HT1080 (cell line): ENCODE results near the gene FLRT2. TPM values are rescaled to one million over a fixed set of nuclear protein-coding genes. Genes with fewer than 3 reads are reported as not detected.

Experiments
- DNase-seq: peaks from one replicate; pipeline ENCODE4 v3.0.0-alpha.2; 2015; ENCODE audit warnings: low read depth
- total RNA-seq: library from RNA; depleted of rRNA; stranded (reverse); fragments of >200 nt; shearing (Covaris generic); gene quantifications from 2 replicates; pipeline ENCODE4 v1.2.3, GENCODE V29; 2014

The FLRT2 gene
- total RNA-seq, 1 experiment from 2014 or later = 7.2 TPM

DNA sequence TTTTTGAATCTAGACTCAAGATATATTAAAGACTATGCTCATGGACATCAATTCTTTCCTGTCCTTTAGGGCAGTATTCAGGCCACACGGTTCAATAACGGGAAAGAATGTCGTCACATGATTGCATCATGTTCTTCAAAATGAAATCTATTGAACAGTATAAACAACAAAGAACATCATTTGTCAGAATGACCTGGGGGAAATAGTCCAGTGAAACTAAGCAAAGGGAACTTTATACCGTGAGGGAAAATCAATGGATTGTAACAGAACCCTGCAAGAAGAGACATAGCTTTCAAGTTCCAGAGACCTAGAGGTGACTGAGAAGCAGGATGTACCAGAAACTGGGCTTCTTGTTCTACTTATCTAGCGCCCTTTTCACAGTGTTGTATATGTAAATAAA lies 32.7 kb downstream of the FLRT2 start:
- DNase-seq = no peak

DNA sequence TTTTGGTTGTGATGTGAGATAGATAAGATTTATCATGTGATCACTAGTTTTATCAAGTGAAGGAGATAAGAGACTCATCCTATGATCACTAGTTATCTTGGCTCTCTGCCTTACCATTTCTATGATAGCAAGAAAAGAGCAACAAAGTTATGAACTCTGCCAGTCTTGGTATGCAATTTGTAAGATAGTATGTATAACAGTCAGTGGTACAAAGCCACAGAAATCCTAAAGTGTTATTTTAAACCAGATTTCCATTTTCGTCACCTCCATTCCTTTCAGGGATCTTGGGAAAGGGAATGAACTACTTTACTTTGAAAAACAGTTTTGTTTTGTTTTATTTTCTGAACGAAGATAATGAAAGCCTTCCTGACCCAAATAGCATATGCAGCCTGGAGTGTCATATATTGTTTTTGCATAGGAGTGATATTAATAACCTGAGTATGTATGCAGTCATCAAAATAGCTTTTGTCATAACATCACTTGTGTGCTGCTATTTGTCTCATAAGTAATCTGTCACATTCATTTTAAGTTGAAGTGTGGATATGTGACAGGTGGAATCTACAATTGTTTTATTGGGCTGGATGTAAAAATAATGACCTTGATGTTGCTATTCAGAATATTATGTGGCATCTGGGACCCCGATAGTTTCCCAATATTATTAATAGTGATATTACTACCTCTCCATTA lies 35.0 kb downstream of the FLRT2 start:
- no peak for DNase-seq

DNA sequence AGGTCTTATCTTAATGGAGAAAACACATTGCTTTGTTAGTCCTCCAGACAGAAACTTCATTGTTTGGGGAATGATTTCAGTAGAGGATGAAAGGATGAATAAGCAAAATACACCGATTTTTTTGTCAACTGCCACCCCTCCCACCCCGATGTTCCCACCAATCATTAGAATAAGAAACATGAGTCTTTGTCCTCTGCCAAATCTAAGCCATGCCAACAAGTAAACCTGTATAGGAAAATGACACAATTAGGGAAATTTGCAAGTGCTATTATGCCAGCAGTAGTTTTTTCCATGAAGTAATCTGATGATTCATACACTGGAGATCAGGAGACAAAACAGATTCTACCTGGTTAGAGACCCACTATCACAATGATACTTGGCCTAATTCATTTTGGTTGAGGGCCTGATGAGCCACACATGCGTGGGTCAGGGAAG lies 35.9 kb downstream of the FLRT2 start:
- peak; percentile 78 for DNase-seq

DNA sequence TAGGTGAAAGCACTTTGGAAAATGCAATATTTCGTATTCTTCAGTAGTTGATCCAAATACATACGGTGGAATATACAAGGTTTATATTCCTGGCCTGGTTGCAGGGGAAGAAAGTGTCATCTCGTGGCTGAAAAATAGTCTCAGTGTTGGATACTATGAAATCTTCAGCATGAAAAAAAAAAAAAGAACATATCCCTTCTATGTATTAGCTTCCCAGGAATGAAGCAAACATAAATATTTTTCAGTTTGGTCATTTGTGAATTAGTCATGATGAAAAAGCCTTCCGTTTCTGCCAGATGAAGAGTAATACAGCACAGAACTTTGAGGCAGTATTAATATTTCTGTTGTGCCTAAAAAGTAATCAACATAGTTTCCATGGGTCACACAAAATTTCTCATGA lies 36.7 kb downstream of the FLRT2 start:
- peak; percentile 89 for DNase-seq

DNA sequence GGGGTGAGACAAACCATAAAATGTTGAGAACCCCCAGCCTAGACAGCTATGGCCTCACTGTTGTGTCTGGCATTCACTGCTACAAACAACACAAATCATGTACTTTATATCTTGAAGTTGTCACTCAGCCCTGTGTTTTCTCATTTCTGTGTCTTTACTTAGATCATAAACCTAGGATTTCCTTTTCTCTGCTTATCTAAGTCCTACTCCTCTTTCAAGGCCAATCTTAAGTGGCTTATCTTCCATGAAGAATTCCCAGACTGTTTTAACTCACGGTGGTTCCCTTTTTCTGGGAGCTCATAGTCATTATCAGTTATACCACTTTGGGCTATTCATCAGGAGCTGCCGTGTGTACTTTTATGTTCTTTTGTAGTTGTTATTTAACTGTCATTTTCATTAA lies 42.1 kb downstream of the FLRT2 start:
- no peak for DNase-seq

DNA sequence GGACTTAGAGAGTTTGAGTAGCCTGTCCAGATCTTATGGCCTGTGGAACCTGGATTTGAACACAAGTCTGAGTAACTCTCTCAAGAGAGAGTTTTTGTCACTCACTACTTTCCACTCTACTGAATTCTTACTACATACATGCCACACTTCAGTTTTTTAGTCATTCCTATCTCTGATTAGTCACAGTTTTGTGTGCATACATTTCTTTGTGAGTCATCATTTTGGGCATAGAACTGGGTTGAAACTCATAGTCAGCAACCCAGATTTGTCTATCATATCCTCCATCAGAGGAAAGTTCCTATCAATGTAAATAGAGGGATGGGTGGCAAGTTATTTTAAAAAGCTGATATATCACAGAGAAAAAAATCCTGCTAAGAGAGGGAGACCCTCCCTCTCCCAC lies 42.9 kb downstream of the FLRT2 start:
- peak; percentile 88 for DNase-seq

DNA sequence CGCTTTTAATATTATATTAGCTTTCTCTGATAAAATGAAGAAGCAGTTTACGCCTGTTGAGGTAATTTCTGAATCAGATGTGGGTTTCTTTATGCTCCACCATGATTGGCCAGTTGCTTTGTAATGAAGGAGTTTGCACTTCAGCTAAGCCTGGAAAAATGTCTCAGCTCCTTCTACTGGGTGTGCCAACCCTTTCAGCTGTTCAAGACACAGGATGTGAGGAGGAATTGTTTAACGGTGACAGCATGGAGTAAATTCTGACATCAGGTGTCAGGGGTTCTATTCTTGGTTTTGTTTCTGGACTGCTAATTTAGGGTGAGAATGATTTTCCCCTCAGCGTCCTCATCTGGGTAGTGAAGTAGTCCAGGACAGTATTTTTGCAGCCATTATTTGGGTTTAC lies 43.5 kb downstream of the FLRT2 start:
- DNase-seq = peak; percentile 55

DNA sequence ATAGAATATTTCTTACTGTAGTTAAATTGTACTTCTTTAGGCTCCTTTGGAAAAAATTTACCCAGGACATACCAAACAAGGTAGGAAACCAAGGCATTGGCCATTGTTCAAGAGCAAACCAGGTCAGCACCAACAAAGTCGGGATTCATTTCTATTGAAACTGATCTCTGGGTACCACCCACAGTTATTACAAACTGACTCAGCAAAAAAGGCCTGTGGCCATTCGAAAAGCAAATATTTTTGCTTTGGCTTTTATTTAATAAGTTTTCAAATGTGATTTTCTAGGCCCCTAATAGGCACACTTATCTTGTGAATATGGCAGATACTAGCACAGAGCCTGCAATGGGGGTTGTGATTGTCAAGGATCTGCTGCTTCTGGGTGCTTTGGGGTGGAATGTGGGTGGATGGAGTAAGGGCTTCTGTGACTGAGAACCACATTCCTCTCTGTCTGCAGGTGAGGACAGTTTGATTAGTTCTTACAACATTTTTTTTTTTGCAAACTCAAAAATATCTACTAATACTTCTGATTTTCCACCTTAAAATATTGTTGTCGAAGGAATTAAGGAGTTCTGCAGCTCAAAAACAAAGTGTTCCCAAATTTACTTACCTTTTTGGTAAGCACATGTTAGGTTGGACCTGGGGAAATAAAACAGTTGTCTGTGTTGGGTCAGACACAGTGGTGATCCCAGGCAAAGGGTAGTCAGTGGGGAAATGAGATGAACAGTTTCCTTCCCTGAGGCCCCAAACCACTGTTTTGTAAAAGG lies 45.1 kb downstream of the FLRT2 start:
- no peak for DNase-seq

DNA sequence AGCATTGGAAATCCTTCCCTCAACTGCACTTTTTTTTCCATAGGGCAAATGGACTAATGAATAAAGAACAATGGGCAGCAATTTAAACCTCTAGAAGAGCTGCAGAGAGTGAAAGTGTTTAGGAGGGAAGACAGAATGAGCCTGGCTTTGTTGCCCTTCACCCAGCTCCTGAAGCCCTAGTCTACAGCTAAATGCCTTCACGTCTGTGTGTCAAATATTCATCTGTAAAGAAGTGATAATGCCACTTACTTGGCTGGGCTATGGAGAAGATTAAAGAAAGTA lies 45.6 kb downstream of the FLRT2 start:
- DNase-seq = no peak

DNA sequence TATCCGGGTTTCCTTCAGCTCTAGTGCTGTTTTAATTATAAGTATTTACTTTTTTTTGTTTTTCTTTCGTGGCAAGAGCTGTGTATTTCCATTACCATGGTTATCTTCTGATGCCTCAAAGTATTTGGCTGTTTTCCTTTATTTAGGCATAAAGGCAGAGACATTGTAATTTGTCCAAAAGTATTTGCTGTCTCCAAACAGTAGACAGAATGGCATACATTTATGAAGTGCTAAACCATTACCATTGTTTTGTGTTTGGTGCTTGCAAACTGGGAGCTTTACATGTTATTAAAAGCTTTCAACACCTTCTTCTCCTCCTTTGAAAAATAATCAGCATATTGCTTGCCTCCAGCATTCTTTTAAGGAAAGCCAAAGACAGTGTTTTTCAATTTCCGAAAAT lies 46.3 kb downstream of the FLRT2 start:
- no peak for DNase-seq

DNA sequence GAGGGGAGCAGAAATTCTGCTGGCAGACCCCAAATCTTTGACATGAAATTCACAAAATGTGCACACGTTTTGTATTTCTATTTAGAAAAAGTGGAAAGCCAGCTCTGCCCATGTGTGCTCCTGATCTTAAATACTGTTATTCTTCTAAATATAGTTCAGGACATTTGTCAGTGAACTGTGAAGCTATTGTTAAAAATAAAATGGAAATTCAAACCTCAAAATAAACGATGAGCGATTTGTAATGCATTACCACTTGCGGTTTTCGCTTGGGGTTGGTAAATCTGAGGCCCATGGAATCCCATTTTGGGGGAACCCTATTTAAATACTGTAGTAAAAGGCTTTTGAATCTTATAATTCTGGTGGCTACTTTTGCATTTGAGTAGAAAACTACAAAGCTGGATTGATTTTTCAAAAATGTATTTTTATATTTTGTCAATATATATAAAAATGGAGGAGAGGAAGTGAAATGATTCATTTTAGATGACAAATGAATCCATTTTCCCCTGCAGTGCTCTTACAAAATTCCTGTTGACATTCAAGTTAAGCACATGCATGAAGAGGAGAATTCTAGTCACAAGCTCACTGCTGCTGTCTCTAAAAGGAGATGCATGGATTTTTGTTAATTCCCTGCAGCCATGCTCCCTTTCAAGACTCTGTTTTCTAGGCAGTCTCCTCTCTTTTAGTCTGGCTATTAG lies 47.1 kb downstream of the FLRT2 start:
- DNase-seq = peak; percentile 59

DNA sequence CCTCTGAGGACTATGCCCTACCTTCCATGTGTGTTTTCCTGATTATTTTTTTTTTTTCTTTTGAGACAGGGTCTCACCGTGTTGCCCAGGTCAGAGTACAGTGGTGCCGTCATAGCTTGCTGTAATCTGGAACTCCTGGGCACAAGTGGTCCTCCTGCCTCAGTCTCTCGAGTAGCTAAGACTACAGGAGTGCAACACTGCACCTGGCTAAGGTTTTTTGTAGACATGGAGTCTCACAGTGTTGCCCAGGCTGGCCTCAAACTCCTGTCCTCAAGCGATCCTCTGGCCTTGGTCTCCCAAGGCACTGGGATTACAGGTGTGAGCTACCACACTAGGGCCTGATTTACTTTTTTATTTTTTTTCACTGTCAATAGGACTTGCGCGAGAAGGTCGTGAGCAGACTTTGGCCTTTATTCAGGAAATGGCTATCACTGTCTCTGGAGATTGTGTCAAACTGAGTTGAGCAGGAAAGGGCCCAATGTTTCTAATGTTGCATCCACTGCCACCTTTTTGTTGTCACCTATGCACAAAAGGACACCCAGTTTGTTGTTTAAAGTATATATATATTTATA lies 47.7 kb downstream of the FLRT2 start:
- DNase-seq = no peak

DNA sequence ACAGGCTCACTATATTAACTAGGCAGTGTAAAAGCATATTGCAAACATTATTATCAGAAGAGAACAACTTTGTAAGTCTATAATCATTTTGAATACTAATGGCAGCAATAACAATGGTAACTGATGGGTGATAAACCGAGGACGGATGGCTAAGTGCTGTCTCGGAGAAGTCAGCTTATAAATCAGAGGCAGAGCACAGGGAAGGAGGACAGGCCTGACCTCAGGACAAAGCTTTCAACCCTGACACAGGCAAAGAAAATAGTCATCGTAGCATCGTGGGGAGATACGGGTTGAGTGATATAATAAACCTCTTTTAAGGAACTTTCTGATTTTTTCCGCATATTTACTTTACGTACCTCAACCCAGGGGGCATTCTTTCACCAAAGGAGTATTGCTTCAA lies 48.4 kb downstream of the FLRT2 start:
- DNase-seq = no peak

DNA sequence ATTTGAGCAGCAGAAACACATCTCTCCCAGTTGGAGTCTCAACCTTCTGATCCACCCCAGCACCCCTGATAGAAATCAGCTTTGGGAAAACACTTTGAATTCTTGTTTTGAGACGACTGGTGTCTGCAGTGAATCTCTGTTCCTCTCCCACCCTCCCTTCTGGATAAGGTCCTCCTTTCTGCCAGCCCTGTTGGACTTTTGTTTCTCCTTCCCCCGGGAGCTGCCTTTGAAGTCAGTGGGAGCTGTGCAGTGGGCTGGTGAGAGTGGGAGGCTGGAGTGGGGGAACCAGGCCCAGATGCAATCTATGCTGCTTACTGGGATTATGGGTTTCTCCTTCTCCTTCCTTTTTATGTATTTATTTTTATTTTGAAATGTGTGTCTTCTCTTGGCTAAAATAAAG lies 49.0 kb downstream of the FLRT2 start:
- no peak for DNase-seq

DNA sequence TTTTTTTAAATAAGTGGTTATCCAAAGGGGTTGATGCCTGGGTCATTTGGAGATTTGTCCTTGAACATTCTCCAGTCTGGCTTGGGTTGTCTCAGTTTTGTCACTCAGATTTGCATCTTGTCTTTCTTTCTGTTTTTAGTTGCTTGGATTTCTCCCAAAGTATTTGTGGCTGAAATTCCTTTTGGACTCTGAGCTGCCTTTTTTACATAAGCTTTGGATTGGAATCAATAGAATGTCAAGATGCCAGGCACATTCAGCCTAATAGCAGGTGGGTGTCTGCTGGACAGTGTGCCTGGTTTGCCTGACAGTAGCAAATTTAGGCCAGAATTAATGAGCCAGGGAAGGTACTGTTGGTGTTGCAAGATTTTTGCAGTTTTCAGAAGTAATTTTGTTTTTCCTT lies 50.0 kb downstream of the FLRT2 start:
- no peak for DNase-seq

DNA sequence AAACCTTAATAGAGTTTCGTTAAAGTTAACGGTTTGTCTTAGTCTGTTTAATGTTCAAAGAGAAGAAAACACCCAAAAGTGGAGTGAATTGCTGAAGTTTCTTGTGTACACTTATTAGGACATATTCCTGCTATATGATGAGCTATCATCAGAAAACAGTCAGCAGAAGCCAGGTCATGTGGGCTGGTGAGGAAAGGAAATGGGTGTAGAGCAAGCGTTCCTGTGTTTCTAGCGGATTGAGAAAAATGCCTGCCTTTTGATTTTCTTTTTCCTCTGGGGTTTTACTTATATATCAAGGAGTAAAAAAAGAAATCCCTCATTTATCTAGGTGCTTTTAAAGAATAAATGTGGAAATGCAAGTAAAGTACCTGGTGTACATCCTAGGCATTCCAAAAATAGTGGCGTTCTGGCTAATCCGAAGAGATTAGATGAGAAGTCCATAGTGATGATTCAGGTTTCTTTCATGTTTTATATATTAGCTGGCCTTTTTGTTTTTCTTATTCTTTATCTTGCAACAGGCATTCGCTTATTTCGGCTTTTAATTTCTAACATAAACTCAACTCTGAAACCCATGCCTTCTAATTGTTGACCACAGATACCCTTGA lies 50.7 kb downstream of the FLRT2 start:
- no peak for DNase-seq

DNA sequence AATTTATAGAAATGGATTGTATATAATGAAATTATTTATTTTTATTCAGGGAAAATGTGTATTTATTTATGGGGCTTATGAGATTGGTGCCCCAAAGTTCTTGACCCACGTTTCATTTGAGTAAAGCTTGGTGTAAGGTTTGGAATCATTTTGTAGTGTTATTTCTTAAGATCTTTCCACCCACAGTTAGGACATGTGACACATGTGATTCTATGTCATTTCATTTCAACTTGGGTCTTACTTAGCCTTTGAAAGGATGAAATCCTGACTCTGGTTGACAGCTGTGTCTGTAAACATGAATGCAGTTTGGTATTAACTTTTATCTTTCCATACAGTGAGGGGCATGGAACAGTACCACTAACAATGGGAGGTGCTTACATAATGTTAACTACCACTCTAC lies 51.7 kb downstream of the FLRT2 start:
- DNase-seq = no peak

DNA sequence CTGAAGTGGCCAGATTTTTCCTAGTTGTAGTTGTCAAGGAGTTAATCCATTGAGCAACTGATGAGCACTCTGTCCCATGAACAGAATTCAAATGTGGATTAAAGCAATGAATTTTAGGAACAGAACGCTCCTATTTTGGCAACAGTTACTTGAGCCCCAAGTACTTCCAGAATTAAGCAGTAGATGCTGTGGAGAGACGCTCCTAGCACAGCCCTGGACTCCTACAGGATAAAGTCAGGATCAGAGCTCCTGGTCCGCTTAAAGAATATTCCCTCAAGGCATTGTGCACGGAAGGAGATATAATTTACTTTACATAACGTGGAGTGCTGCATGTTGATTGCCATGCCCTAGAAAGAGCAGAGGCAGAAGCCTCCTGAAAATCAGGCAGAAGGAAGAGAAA lies 53.4 kb downstream of the FLRT2 start:
- no peak for DNase-seq

DNA sequence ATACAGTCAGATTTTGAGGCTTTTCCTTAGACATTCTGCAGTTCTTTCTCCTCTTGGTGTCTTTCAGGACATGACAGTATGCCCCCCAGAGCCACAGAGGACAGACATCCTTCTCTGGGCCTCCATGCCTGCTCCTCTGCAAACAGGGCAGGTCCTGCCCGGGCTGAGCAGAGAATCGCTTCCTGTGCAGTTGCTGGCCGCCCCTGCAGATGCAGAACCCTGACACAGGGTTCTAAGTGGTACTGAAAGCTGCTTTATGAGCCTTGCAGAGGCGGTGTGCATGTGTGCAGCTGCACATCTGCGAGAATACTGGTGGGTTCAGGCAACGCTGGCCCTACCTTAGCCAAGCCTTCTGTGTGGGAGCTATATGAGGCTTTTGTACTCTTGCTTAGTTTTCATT lies 54.5 kb downstream of the FLRT2 start:
- DNase-seq = no peak

DNA sequence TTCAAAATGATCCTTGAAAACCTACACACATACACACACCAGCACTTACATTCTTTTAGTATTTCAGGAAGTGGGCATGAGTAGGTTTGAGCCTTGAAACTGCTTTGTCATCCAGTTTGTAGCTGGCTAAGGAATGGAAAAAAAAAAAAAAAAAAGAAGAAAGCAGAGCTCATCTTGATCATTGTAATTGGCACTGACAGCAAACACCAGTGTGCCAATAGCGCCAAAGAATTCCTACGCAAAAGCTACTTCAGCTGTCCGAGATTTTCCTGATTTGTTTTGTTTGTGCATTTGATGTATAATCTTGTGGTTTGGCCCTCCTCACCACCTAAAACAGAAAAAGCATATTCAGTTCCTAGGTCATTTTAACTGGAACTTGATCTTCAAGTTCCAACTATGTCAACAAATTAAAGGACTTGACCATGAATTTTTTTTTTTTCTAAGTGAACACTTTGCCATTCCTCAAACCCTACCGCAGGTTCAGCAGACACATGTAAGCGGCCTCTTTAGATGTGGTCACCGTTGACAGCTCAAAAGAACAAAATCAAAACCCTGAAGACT lies 57.3 kb downstream of the FLRT2 start:
- peak; percentile 86 for DNase-seq

DNA sequence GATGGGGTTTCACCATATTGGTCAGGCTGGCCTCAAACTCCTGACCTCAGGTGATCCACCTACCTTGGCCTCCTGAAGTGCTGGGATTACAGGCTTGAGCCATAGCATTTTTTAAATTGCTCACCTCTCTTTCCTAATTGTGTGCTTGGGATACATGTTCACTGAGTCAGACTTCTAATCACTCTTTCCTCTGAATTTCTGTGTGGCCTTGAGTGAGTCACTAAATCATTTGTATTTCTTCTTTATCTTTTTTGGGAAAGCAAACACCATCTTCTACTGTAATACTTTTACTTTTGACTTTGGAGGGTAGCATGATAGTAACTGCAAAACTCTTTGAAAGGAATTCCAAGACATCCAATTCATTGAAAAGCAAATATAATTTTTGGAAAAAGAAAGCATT lies 60.8 kb downstream of the FLRT2 start:
- peak; percentile 37 for DNase-seq

DNA sequence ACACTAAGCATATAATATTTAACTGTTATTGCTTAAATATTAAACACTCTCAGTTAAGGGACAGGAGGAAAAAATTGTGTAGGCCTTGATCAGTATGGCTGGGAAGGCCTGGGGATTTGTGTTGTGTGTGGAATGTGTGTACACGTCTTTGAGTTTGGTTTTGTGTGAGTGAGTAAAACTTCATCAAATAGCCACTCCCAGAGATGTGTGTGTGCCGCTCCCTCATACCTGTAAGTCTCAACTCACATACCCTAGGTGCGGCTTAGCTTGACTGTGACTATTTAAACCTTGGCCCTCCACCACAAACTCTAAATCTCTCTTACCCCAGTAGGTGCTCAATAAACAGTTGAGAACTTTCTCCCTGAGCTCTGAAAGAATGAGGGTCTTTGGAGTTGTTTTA lies 64.3 kb downstream of the FLRT2 start:
- no peak for DNase-seq
